Globus pallidus (tissue), 1 donor: ENCODE results near the gene NLRC4.
"Not testable (repeated sequence)": the region's sequence is repeated elsewhere in the genome, so short reads cannot be mapped to it uniquely, and the experiment has no call there.

Source experiments
- DNase-seq: peaks from one replicate; pipeline ENCODE4 v3.0.0-alpha.2; 2015; ENCODE audit warnings: low spot score

NLRC4 gene

GRCh38 chr2:32242331-32242730 is 22.4 kb downstream of the NLRC4 start:
- DNase-seq = no peak

GRCh38 chr2:32237996-32238395 is 26.7 kb downstream of the NLRC4 start:
- no peak for DNase-seq

GRCh38 chr2:32237488-32237887 is 27.2 kb downstream of the NLRC4 start:
- DNase-seq = no peak

- no peak for DNase-seq
Observed at GRCh38 chr2:32235315-32235714, 29.4 kb downstream of the NLRC4 start.

- no peak for DNase-seq
Observed at GRCh38 chr2:32231959-32232358, 32.7 kb downstream of the NLRC4 start.

GRCh38 chr2:32229635-32230034 is 35.1 kb downstream of the NLRC4 start:
- DNase-seq = no peak

- DNase-seq = no peak
Observed at GRCh38 chr2:32228181-32228580, 36.5 kb downstream of the NLRC4 start.

- no peak for DNase-seq
Observed at GRCh38 chr2:32227492-32227891, 37.2 kb downstream of the NLRC4 start.

- DNase-seq = no peak
Observed at GRCh38 chr2:32222966-32223365, 41.7 kb downstream of the NLRC4 start.

GRCh38 chr2:32220445-32220844 is 44.2 kb downstream of the NLRC4 start:
- no peak for DNase-seq

GRCh38 chr2:32212295-32212694 is 52.4 kb downstream of the NLRC4 start:
- no peak for DNase-seq

GRCh38 chr2:32210767-32211408 is 53.8 kb downstream of the NLRC4 start:
- no peak for DNase-seq

GRCh38 chr2:32203428-32203827 is 61.3 kb downstream of the NLRC4 start:
- DNase-seq = not testable (repeated sequence)

- no peak for DNase-seq
Observed at GRCh38 chr2:32200814-32201213, 63.9 kb downstream of the NLRC4 start.

- DNase-seq = no peak
Observed at GRCh38 chr2:32192418-32192817, 72.3 kb downstream of the NLRC4 start.

GRCh38 chr2:32189011-32189410 is 75.7 kb downstream of the NLRC4 start:
- no peak for DNase-seq

GRCh38 chr2:32182667-32183066 is 82.0 kb downstream of the NLRC4 start:
- DNase-seq = no peak
